ENCODE measurements around the gene CD163L1.

Gene CD163L1

GRCh38 chr12:7411343-7411742 is 32.6 kb downstream of the CD163L1 start:
- no peak for DNase-seq (ENCODE audit: low read depth)
- no peak overlapping the region for H3K4me3 ChIP-seq (ENCODE audit: low read depth, low read length)
- no peak for TF ChIP-seq CTCF (IDR thresholded peaks at IDR 0.05; ENCODE audit: insufficient read depth, low read depth, low read length, missing control alignments)

- H3K4me3 ChIP-seq (ENCODE audit: low read depth, low read length): no peak overlapping the region
- DNase-seq (ENCODE audit: low read depth): no peak
- TF ChIP-seq CTCF (IDR thresholded peaks at IDR 0.05; ENCODE audit: insufficient read depth, low read depth, low read length, missing control alignments): no peak
Observed at GRCh38 chr12:7404275-7404674, 39.7 kb downstream of the CD163L1 start.

GRCh38 chr12:7403466-7403865 is 40.5 kb downstream of the CD163L1 start:
- H3K4me3 ChIP-seq (ENCODE audit: low read depth, low read length): no peak overlapping the region
- DNase-seq (ENCODE audit: low read depth): no peak
- TF ChIP-seq CTCF (IDR thresholded peaks at IDR 0.05; ENCODE audit: insufficient read depth, low read depth, low read length, missing control alignments): no peak

GRCh38 chr12:7399089-7399488 is 44.9 kb downstream of the CD163L1 start:
- H3K4me3 ChIP-seq (ENCODE audit: low read depth, low read length): no peak overlapping the region
- no peak for DNase-seq (ENCODE audit: low read depth)
- TF ChIP-seq CTCF (IDR thresholded peaks at IDR 0.05; ENCODE audit: insufficient read depth, low read depth, low read length, missing control alignments): no peak

- no peak for DNase-seq (ENCODE audit: low read depth)
- no peak overlapping the region for H3K4me3 ChIP-seq (ENCODE audit: low read depth, low read length)
- TF ChIP-seq CTCF (IDR thresholded peaks at IDR 0.05; ENCODE audit: insufficient read depth, low read depth, low read length, missing control alignments): no peak
Observed at GRCh38 chr12:7396418-7396817, 47.5 kb downstream of the CD163L1 start.

- DNase-seq (ENCODE audit: low read depth): no peak
- no peak for TF ChIP-seq CTCF (IDR thresholded peaks at IDR 0.05; ENCODE audit: insufficient read depth, low read depth, low read length, missing control alignments)
- H3K4me3 ChIP-seq (ENCODE audit: low read depth, low read length): no peak overlapping the region
Observed at GRCh38 chr12:7395950-7396349, 48.0 kb downstream of the CD163L1 start.

- TF ChIP-seq CTCF (IDR thresholded peaks at IDR 0.05; ENCODE audit: insufficient read depth, low read depth, low read length, missing control alignments): no peak
- DNase-seq (ENCODE audit: low read depth): no peak
- H3K4me3 ChIP-seq (ENCODE audit: low read depth, low read length): no peak overlapping the region
Observed at GRCh38 chr12:7387289-7387688, 56.7 kb downstream of the CD163L1 start.
